Measurements from ENCODE around the gene CELF1.

DNA sequence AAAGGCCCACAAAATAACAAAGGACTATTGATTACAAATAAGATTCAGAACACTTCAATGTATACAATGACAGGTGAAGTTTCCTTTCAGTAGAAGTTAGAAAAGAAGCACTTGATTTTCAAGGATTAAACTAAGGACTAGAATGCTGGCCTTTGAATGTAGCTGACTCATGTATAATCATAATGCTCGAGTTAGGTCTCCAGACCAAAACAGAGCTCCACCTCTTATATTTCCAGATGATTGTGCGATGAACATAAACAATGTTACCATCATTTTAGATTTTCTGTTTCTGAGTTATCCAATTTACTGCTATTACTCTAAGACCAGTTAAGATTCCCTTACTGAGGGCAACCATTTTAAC is 63.6 kb downstream of the CELF1 start:
- TF ChIP-seq, protein P1, sequence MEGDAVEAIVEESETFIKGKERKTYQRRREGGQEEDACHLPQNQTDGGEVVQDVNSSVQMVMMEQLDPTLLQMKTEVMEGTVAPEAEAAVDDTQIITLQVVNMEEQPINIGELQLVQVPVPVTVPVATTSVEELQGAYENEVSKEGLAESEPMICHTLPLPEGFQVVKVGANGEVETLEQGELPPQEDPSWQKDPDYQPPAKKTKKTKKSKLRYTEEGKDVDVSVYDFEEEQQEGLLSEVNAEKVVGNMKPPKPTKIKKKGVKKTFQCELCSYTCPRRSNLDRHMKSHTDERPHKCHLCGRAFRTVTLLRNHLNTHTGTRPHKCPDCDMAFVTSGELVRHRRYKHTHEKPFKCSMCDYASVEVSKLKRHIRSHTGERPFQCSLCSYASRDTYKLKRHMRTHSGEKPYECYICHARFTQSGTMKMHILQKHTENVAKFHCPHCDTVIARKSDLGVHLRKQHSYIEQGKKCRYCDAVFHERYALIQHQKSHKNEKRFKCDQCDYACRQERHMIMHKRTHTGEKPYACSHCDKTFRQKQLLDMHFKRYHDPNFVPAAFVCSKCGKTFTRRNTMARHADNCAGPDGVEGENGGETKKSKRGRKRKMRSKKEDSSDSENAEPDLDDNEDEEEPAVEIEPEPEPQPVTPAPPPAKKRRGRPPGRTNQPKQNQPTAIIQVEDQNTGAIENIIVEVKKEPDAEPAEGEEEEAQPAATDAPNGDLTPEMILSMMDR (IDR thresholded peaks at IDR 0.05), result no peak
- no peak for TF ChIP-seq POLR2A (IDR thresholded peaks at IDR 0.05)

All from adrenal gland (tissue), 5 donors.